ENCODE measurements around the gene FBXL3. TPM values are rescaled to one million over a fixed set of nuclear protein-coding genes. Genes with fewer than 3 reads are reported as not detected.

Gene FBXL3
- total and polyA plus RNA-seq, 12 donors, result 12.1 to 87.4 (median 44.9) TPM

DNA sequence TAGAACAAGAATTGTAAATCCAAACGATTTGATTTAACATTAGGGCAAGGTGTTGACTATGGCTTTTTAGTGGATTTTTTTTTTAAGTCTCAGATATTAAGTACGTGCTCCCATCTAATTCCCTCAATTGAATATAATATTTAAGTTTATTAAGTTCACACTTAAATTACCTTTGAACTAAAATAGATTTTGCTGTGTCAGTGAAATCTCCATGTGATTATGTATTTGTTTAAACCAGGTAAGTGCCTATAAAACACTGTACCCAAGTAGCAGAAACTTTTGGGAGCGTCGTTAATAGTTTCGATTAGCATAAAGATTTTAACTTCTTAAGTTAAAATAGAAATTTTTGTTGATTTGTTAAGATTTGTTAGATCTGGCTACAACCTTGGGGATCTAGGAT lies 33.5 kb downstream of the FBXL3 start:
- intact Hi-C loops (cut with DNase I), result no loop called here

DNA sequence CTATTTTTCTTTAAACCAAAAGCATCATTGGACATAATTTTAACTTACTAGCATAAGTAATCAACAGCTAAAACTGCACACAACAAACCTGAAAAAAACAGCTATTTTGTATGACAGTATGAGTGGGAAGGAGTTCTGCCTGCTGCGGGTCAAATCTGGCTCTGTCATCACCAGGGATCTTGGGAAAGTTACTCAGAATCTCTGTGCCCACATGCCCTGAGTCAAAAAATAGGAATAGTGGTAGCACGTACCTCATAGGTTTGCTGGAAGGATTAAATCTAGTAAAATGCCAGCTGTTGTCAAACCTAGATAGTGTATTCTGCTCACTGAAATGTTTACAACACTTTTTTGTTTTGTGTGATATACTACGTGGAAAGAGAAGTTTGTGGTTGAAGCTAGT lies 33.9 kb downstream of the FBXL3 start:
- H3K9me3 ChIP-seq (replicated peaks in 1 of 3), result no peaks in the 10 kb centered on the region
- DNase-seq, result no peak
- peak overlapping the region in 2 of 4 donors; percentile 82 to 90 for H3K4me3 ChIP-seq
- no peaks in the 10 kb centered on the region for H3K27me3 ChIP-seq
- TF ChIP-seq, protein P1, sequence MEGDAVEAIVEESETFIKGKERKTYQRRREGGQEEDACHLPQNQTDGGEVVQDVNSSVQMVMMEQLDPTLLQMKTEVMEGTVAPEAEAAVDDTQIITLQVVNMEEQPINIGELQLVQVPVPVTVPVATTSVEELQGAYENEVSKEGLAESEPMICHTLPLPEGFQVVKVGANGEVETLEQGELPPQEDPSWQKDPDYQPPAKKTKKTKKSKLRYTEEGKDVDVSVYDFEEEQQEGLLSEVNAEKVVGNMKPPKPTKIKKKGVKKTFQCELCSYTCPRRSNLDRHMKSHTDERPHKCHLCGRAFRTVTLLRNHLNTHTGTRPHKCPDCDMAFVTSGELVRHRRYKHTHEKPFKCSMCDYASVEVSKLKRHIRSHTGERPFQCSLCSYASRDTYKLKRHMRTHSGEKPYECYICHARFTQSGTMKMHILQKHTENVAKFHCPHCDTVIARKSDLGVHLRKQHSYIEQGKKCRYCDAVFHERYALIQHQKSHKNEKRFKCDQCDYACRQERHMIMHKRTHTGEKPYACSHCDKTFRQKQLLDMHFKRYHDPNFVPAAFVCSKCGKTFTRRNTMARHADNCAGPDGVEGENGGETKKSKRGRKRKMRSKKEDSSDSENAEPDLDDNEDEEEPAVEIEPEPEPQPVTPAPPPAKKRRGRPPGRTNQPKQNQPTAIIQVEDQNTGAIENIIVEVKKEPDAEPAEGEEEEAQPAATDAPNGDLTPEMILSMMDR (IDR thresholded peaks at IDR 0.05), result no peak
- TF ChIP-seq POLR2A (IDR thresholded peaks at IDR 0.05), result no peak
- intact Hi-C loops (cut with DNase I), result no loop called here
- no peaks in the 10 kb centered on the region for H3K36me3 ChIP-seq (replicated peaks in 1 of 2)
- 38 to 45% (median 44%) methylated on average over 3 of the region's 3 CpGs for whole genome bisulfite sequencing, 4 donors
- peak overlapping the region in 4 of 5 donors; percentile 84 to 99 (median 95) for H3K27ac ChIP-seq
- H3K4me1 ChIP-seq (replicated peaks in 1 of 2), result peaks cover 0 to 16% of the 10 kb centered on the region in 2 donors

More for the DNA sequence above, 33.5 kb downstream of the FBXL3 start:
- Histone ChIP-seq H3K4me1 (replicated peaks in 1 of 2) (peaks cover 0 to 16% of the 10 kb centered on the region in 2 donors), H3K4me3 (peak overlapping the region in 1 of 4 donors; percentile 90), H3K27me3 (no peaks in the 10 kb centered on the region), H3K9me3 (replicated peaks in 1 of 3) (no peaks in the 10 kb centered on the region), H3K36me3 (replicated peaks in 1 of 2) (no peaks in the 10 kb centered on the region), H3K27ac (peak overlapping the region in 1 of 5 donors; percentile 99)
- no peak for DNase-seq
- TF ChIP-seq, protein P1 (IDR thresholded peaks at IDR 0.05), result no peak
- TF ChIP-seq POLR2A (IDR thresholded peaks at IDR 0.05), result no peak
- WGBS, 4 donors, result 84 to 88% (median 86%) methylated on average over 5 of the region's 5 CpGs

DNA sequence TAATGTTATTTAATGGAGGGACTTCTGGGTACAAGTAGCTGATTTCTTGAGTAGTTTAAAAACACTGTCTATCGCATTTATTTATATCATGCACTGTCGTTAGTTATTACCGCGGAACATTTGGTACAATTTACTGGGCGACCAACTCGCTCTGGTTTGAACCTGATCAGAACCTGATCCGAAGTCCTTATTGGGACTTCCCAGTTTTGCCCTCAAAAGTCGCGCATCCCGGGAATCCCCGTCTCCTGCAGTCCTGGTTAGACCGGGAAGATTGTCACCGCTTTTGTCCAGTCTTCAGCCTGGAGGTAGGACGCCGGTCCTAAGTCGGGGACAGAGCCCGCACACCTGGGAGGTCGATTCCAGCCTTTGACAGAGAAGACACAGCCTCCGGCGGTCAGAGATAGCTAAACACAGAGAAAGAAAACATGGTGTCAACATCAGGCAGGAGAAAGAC lies 34.4 kb downstream of the FBXL3 start:
- H3K9me3 ChIP-seq (replicated peaks in 1 of 3), result no peaks in the 10 kb centered on the region
- DNase-seq, result peak; percentile 30 to 71 (median 44)
- TF ChIP-seq POLR2A (IDR thresholded peaks at IDR 0.05), result no peak
- TF ChIP-seq, protein P1 (IDR thresholded peaks at IDR 0.05), result no peak
- no peaks in the 10 kb centered on the region for H3K27me3 ChIP-seq
- intact Hi-C loops (cut with DNase I), result no loop called here
- WGBS, 4 donors, result 0 to 4% (median 1%) methylated on average over 20 of the region's 20 CpGs
- H3K27ac ChIP-seq, result peak overlapping the region; percentile 59 to 99 (median 93)
- no peaks in the 10 kb centered on the region for H3K36me3 ChIP-seq (replicated peaks in 1 of 2)
- H3K4me3 ChIP-seq, result peak overlapping the region; percentile 62 to 90 (median 76)
- H3K4me1 ChIP-seq (replicated peaks in 1 of 2), result peaks cover 0 to 16% of the 10 kb centered on the region in 2 donors

DNA sequence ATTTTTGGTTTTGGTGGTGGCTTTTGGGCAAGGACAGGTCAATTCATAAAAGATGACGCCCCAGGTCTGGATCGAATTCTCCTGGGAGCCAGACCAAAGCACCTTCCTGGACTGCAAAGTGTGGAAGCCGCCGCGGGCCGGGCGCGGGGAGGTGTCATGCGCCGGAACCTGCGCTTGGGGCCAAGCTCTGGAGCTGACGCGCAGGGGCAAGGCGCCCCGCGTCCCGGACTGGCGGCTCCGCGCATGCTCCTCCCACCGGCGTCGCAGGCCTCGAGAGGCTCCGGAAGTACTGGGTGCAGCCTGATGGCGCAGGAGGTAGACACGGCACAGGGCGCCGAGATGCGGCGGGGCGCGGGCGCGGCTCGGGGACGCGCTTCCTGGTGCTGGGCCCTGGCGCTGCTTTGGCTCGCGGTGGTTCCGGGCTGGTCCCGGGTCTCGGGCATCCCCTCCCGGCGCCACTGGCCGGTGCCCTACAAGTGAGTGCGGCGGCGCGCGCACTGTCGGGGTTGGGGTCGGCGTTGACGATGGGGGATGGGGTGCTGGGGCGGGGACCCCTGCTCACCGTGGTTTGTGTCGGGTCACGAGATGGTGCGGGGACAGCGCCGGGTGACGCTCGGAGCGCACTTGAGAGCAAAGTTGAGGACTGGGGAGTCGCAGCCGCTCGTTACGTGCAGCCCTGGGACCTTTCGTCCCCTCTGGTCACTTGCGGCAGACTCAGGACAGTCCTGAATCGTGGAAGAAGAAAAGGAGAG lies 35.0 kb downstream of the FBXL3 start, which contains the start of gene CLN5:
Gene CLN5 (plus strand): TSS at position 286 of the 752 bp plus-strand sequence. CDS start 18 bp downstream, at position 304.
- WGBS, 4 donors, result 0 to 1% (median 0%) methylated on average over 11 to 73 of the region's 73 CpGs
- Histone ChIP-seq H3K27me3 (no peaks in the 10 kb centered on the region), H3K27ac (peak within 1 kb of the TSS; percentile 59 to 99 (median 93)), H3K36me3 (replicated peaks in 1 of 2) (no peaks in the 10 kb centered on the region), H3K9me3 (replicated peaks in 1 of 3) (no peaks in the 10 kb centered on the region), H3K4me1 (replicated peaks in 1 of 2) (peaks cover 0 to 16% of the 10 kb centered on the region in 2 donors), H3K4me3 (peak within 1 kb of the TSS; percentile 62 to 90 (median 76))
- intact Hi-C loops (cut with DNase I), result no loop called here
- TF ChIP-seq, protein P1 (IDR thresholded peaks at IDR 0.05), result peak in 3 of 6 experiments; percentile 14 to 39 (median 28)
- peak; percentile 96 to 98 for TF ChIP-seq POLR2A (IDR thresholded peaks at IDR 0.05)
- DNase-seq, result peak; percentile 94 to 97 (median 95)

Data from adrenal gland (tissue), 12 donors.